Astrocyte (in vitro differentiated cells and primary cell): Measurements from ENCODE around the gene ANO2. TPM values are rescaled to one million over a fixed set of nuclear protein-coding genes. Genes with fewer than 3 reads are reported as not detected.

ENCODE experiments used
- DNase-seq: peaks from one replicate; pipeline ENCODE4 v3.0.0-alpha.2; 2010; ENCODE audit warnings: low read depth
- FAIRE-seq: peaks from 2 replicates; lab custom pipeline; 2011; peaks lifted over from hg19 to GRCh38; lab: Jason Lieb, UNC
- H2AFZ ChIP-seq: 2 replicates; pipeline ENCODE4 v1.6.0; 2012; ENCODE audit warnings: low read depth, low read length, inconsistent platforms
- H3K27ac ChIP-seq: 2 replicates; pipeline ENCODE4 v1.5.1; 2011; ENCODE audit warnings: low read depth, low read length, inconsistent platforms
- H3K27me3 ChIP-seq: 2 replicates; pipeline ENCODE4 v1.6.0; 2011; ENCODE audit warnings: low read length, inconsistent platforms; ENCODE audit not compliant: insufficient read depth
- H3K36me3 ChIP-seq: 2 replicates; pipeline ENCODE4 v1.5.1; 2011; ENCODE audit warnings: low read length, inconsistent platforms; ENCODE audit not compliant: insufficient read depth
- H3K4me1 ChIP-seq: 2 replicates; pipeline ENCODE4 v1.5.1; 2011; ENCODE audit warnings: low read length, inconsistent platforms; ENCODE audit not compliant: insufficient read depth
- H3K4me2 ChIP-seq: 2 replicates; pipeline ENCODE4 v1.6.0; 2012; ENCODE audit warnings: low read length, inconsistent platforms
- H3K4me3 ChIP-seq: 2 replicates; pipeline ENCODE4 v1.5.1; 2011; ENCODE audit warnings: low read depth, mild to moderate bottlenecking, low read length, inconsistent platforms; ENCODE audit not compliant: insufficient read depth
- H3K79me2 ChIP-seq: 2 replicates; pipeline ENCODE4 v1.6.0; 2012; ENCODE audit warnings: mild to moderate bottlenecking, low read length, inconsistent platforms; ENCODE audit not compliant: insufficient read depth
- H3K9ac ChIP-seq: 2 replicates; pipeline ENCODE4 v1.6.0; 2012; ENCODE audit warnings: mild to moderate bottlenecking, low read length, inconsistent platforms
- H3K9me3 ChIP-seq: 2 replicates; pipeline ENCODE4 v1.5.1; 2012; ENCODE audit warnings: low read depth, mild to moderate bottlenecking, low read length, inconsistent platforms; ENCODE audit not compliant: insufficient read depth
- H4K20me1 ChIP-seq: 2 replicates; pipeline ENCODE4 v1.6.0; 2012; ENCODE audit warnings: low read length, inconsistent platforms; ENCODE audit not compliant: insufficient read depth
- H3K27ac Mint-ChIP-seq: one replicate; pipeline ENCODE4 v1.8.0; 2021; ENCODE audit warnings: mild to moderate bottlenecking, mixed read lengths; ENCODE audit not compliant: unreplicated experiment
- H3K27me3 Mint-ChIP-seq: one replicate; pipeline ENCODE4 v1.8.0; 2021; ENCODE audit warnings: low read depth, mixed read lengths; ENCODE audit not compliant: unreplicated experiment
- H3K36me3 Mint-ChIP-seq: one replicate; pipeline ENCODE4 v1.8.0; 2021; ENCODE audit warnings: low read depth, mixed read lengths; ENCODE audit not compliant: unreplicated experiment
- H3K4me1 Mint-ChIP-seq: one replicate; pipeline ENCODE4 v1.8.0; 2021; ENCODE audit warnings: low read depth, mixed read lengths; ENCODE audit not compliant: unreplicated experiment
- H3K4me3 Mint-ChIP-seq: one replicate; pipeline ENCODE4 v1.8.0; 2021; ENCODE audit warnings: mild to moderate bottlenecking, moderate library complexity, mixed read lengths; ENCODE audit not compliant: unreplicated experiment
- H3K9me3 Mint-ChIP-seq: one replicate; pipeline ENCODE4 v1.8.0; 2021; ENCODE audit warnings: mild to moderate bottlenecking, mixed read lengths; ENCODE audit not compliant: unreplicated experiment
- CTCF ChIP-seq: IDR thresholded peaks from 2 replicates; pipeline ENCODE4 v1.5.1; 2011; ENCODE audit warnings: low read depth, mild to moderate bottlenecking, inconsistent platforms, low read length, moderate library complexity; ENCODE audit not compliant: insufficient read depth
- EZH2 ChIP-seq: IDR thresholded peaks from 2 replicates; pipeline ENCODE4 v1.6.1; 2012; ENCODE audit warnings: mild to moderate bottlenecking, low read length, inconsistent platforms; ENCODE audit not compliant: insufficient read depth
- total RNA-seq: library from RNA; stranded (reverse); gene quantifications from 2 replicates; pipeline ENCODE4 v1.2.1, GENCODE V29; 2021

ANO2 gene
- total RNA-seq, 1 donor from 2014 or later, result 0.93 TPM

GRCh38 chr12:5626151-5626550 is 318.9 kb downstream of the ANO2 start:
- no peaks in the 10 kb centered on the region for H3K4me1 Mint-ChIP-seq
- H3K4me3 Mint-ChIP-seq, result no peak overlapping the region
- Histone ChIP-seq H2AFZ (no peak overlapping the region), H3K4me2 (no peak overlapping the region), H3K9ac (no peak overlapping the region), H3K79me2 (no peaks in the 10 kb centered on the region), H3K27me3 (no peaks in the 10 kb centered on the region), H3K4me3 (no peak overlapping the region), H3K36me3 (no peaks in the 10 kb centered on the region), H4K20me1 (no peaks in the 10 kb centered on the region), H3K4me1 (no peaks in the 10 kb centered on the region), H3K9me3 (no peaks in the 10 kb centered on the region), H3K27ac (no peak overlapping the region)
- H3K27me3 Mint-ChIP-seq, result peaks cover 39% of the 10 kb centered on the region
- DNase-seq, result no peak
- H3K27ac Mint-ChIP-seq, result no peak overlapping the region
- no peak for TF ChIP-seq CTCF
- no peak for TF ChIP-seq EZH2
- FAIRE-seq, result no peak
- H3K9me3 Mint-ChIP-seq, result no peaks in the 10 kb centered on the region
- peaks cover under 1% of the 10 kb centered on the region for H3K36me3 Mint-ChIP-seq

GRCh38 chr12:5624486-5625272 is 320.4 kb downstream of the ANO2 start:
- no peaks in the 10 kb centered on the region for H3K36me3 ChIP-seq
- H3K79me2 ChIP-seq, result no peaks in the 10 kb centered on the region
- no peak overlapping the region for H3K4me2 ChIP-seq
- Mint-ChIP-seq H3K27me3 (peaks cover 41% of the 10 kb centered on the region), H3K27ac (no peak overlapping the region), H3K4me1 (no peaks in the 10 kb centered on the region), H3K36me3 (peaks cover 2% of the 10 kb centered on the region), H3K4me3 (no peak overlapping the region), H3K9me3 (no peaks in the 10 kb centered on the region)
- DNase-seq (no peak), FAIRE-seq (no peak)
- H4K20me1 ChIP-seq, result no peaks in the 10 kb centered on the region
- no peak overlapping the region for H3K27ac ChIP-seq
- H3K9me3 ChIP-seq, result no peaks in the 10 kb centered on the region
- H3K4me3 ChIP-seq, result no peak overlapping the region
- H3K4me1 ChIP-seq, result no peaks in the 10 kb centered on the region
- no peak overlapping the region for H3K9ac ChIP-seq
- TF ChIP-seq CTCF, result no peak
- no peak for TF ChIP-seq EZH2
- no peaks in the 10 kb centered on the region for H3K27me3 ChIP-seq
- H2AFZ ChIP-seq, result no peak overlapping the region

- Histone ChIP-seq H3K9ac (no peak overlapping the region), H3K79me2 (no peaks in the 10 kb centered on the region), H3K4me3 (no peak overlapping the region), H2AFZ (no peak overlapping the region), H3K27ac (no peak overlapping the region), H3K4me2 (no peak overlapping the region), H3K9me3 (no peaks in the 10 kb centered on the region), H3K4me1 (no peaks in the 10 kb centered on the region), H4K20me1 (no peaks in the 10 kb centered on the region), H3K27me3 (no peaks in the 10 kb centered on the region), H3K36me3 (no peaks in the 10 kb centered on the region)
- TF ChIP-seq EZH2 (no peak), CTCF (no peak)
- no peak for FAIRE-seq
- Mint-ChIP-seq H3K36me3 (peaks cover 2% of the 10 kb centered on the region), H3K4me1 (no peaks in the 10 kb centered on the region), H3K27me3 (peaks cover 39% of the 10 kb centered on the region), H3K9me3 (no peaks in the 10 kb centered on the region), H3K27ac (no peak overlapping the region), H3K4me3 (no peak overlapping the region)
- no peak for DNase-seq
These were observed 321.6 kb downstream of the ANO2 start for GRCh38 chr12:5623411-5623810.
